Activated T-helper 2 cell treated with anti-CD3 and anti-CD28 coated beads, Interferon-gamma antibody, Interleukin-2, Interleukin-4, amounts not matched to agents 10 μg/mL and 5 μg/mL and 100 μg/mL, durations not matched to agents 14 hours and 24 hours and 36 hours (primary cell): ENCODE data around the gene FGGY. TPM values are rescaled to one million over a fixed set of nuclear protein-coding genes. Genes with fewer than 3 reads are reported as not detected.

Experiments used
- DNase-seq: peaks from one replicate; pipeline ENCODE4 v3.0.0; 2021; ENCODE audit warnings: low spot score
- H3K27ac Mint-ChIP-seq: one replicate; pipeline ENCODE4 v1.8.0; 2021; ENCODE audit warnings: mixed read lengths
- H3K27me3 Mint-ChIP-seq: one replicate; pipeline ENCODE4 v1.8.0; 2021; ENCODE audit warnings: low read depth, mixed read lengths
- H3K36me3 Mint-ChIP-seq: one replicate; pipeline ENCODE4 v1.8.0; 2021; ENCODE audit warnings: low read depth, mixed read lengths
- H3K4me1 Mint-ChIP-seq: one replicate; pipeline ENCODE4 v1.8.0; 2021; ENCODE audit warnings: low read depth, mixed read lengths
- H3K4me3 Mint-ChIP-seq: one replicate; pipeline ENCODE4 v1.8.0; 2021; ENCODE audit warnings: low read depth, mild to moderate bottlenecking, moderate library complexity, mixed read lengths
- H3K9me3 Mint-ChIP-seq: one replicate; pipeline ENCODE4 v1.8.0; 2021; ENCODE audit warnings: mixed read lengths
- intact Hi-C: fragments of 100-400 bp; cut with micrococcal nuclease; formaldehyde crosslinking; loops from one replicate; pipeline ENCODE4 v1.15.1; 2023
- total RNA-seq: library from RNA; stranded (reverse); gene quantifications from 2 replicates; pipeline ENCODE4 v1.2.3, GENCODE V29; 2022

The FGGY gene
- total RNA-seq, 1 donor from 2014 or later: 10.5 TPM

DNA sequence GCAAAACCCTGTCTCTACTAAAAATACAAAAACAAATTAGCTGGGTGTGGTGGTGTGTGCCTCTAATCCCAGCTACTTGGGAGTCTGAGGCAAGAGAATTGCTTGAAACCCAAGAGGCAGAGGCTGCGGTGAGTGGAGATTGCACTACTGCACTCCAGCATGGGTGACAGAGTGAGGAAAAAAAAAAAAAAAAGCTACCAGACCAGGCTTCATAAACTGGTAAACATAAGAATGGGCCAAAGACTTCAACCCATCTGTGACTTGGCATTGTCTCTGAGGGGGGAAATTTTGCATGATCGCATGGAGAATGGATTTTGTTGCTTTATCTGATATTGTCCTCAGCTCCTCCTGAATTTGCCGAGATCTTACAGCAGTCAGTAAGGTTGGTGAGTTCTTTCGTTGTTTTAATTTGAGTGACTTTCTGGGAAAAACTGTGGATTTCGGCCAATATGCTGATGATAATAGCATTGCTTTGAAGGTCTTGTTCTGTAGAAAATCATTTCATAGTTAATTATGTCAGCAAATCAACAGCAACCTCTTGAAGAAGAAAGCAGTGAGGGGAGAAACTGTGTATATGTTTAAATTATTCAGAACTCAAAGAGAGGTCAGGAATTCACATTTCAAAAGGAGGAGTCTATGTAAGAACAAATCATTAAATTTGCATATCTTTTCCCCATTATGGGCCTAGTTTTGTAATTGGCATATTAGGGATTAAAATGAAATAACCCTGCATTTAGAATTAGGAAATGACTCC, 13.1 kb downstream of the FGGY start:
- no peak for DNase-seq
- Mint-ChIP-seq H3K4me3 (no peak overlapping the region), H3K9me3 (peaks cover 31% of the 10 kb centered on the region), H3K27ac (no peak overlapping the region), H3K36me3 (peaks cover 37% of the 10 kb centered on the region), H3K27me3 (no peaks in the 10 kb centered on the region), H3K4me1 (peaks cover 21% of the 10 kb centered on the region)
- intact Hi-C loops: loop anchor here (2.0 kb wide), 1 partner anchor 23 kb away; no protein-coding TSS in a partner anchor

GRCh38 chr1:59310549-59311250, 13.8 kb downstream of the FGGY start:
- intact Hi-C loops: no loop called here
- Mint-ChIP-seq H3K27ac (no peak overlapping the region), H3K9me3 (peaks cover 24% of the 10 kb centered on the region), H3K36me3 (peaks cover 31% of the 10 kb centered on the region), H3K4me1 (peaks cover 28% of the 10 kb centered on the region), H3K27me3 (no peaks in the 10 kb centered on the region), H3K4me3 (no peak overlapping the region)
- no peak for DNase-seq

- Mint-ChIP-seq H3K4me3 (no peak overlapping the region), H3K27me3 (no peaks in the 10 kb centered on the region), H3K4me1 (peaks cover 28% of the 10 kb centered on the region), H3K27ac (no peak overlapping the region), H3K36me3 (peaks cover 16% of the 10 kb centered on the region), H3K9me3 (peaks cover 13% of the 10 kb centered on the region)
- intact Hi-C loops: no loop called here
- no peak for DNase-seq
These were observed 18.1 kb downstream of the FGGY start for GRCh38 chr1:59314776-59315528.

GRCh38 chr1:59315529-59316463, 18.9 kb downstream of the FGGY start:
- no peak overlapping the region for H3K27ac Mint-ChIP-seq
- no peak for DNase-seq
- H3K4me3 Mint-ChIP-seq: no peak overlapping the region
- intact Hi-C loops: no loop called here
- no peaks in the 10 kb centered on the region for H3K27me3 Mint-ChIP-seq
- peaks cover 13% of the 10 kb centered on the region for H3K9me3 Mint-ChIP-seq
- peaks cover 14% of the 10 kb centered on the region for H3K36me3 Mint-ChIP-seq
- H3K4me1 Mint-ChIP-seq: peaks cover 28% of the 10 kb centered on the region

GRCh38 chr1:59316497-59317128, 19.7 kb downstream of the FGGY start:
- DNase-seq: no peak
- H3K4me1 Mint-ChIP-seq: peaks cover 26% of the 10 kb centered on the region
- no peak overlapping the region for H3K27ac Mint-ChIP-seq
- no peaks in the 10 kb centered on the region for H3K27me3 Mint-ChIP-seq
- no peak overlapping the region for H3K4me3 Mint-ChIP-seq
- H3K36me3 Mint-ChIP-seq: peaks cover 11% of the 10 kb centered on the region
- intact Hi-C loops: no loop called here
- peaks cover 9% of the 10 kb centered on the region for H3K9me3 Mint-ChIP-seq

DNA sequence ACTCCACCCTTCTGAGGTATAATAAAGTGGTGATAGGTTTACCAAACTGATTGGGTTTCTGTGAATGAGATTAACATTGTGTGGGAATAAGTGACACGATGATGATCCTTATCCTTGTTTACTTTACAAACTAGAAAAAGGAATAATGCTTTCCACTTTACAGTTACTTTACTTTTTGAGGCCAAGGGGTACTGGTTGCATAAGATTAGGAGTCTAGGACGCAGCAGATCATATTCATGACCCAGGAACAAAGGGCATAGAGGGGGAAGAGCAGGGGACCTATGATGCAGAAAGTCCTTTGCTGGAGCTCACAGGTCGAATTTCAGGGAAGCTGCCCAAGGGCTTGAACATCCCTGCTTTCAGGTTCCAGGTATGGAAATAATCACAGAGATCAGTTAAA, 20.4 kb downstream of the FGGY start:
- no peak overlapping the region for H3K4me3 Mint-ChIP-seq
- peaks cover 26% of the 10 kb centered on the region for H3K4me1 Mint-ChIP-seq
- intact Hi-C loops: no loop called here
- no peak overlapping the region for H3K27ac Mint-ChIP-seq
- H3K36me3 Mint-ChIP-seq: peaks cover 13% of the 10 kb centered on the region
- DNase-seq: no peak
- H3K27me3 Mint-ChIP-seq: no peaks in the 10 kb centered on the region
- peaks cover 7% of the 10 kb centered on the region for H3K9me3 Mint-ChIP-seq

DNA sequence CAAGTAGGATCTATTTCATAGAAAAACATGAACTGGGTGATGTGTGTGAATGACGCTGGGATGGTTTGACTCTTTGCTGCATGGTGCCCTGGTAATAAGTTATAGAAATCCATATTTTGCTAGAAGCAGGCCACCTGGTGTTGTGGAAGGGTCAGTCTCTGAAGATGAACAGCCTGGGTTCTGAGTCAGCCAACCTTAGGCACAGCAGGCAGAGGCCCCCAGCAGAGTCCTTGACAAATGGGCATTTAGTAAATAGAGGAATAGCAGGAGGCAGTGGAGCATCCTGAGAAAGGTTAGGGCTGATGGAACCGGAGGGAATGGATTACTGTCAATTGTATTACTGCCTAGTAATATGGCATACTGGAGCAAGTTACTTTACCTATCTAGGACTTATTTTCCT, 20.9 kb downstream of the FGGY start:
- Mint-ChIP-seq H3K9me3 (peaks cover 7% of the 10 kb centered on the region), H3K4me1 (peaks cover 26% of the 10 kb centered on the region), H3K27me3 (no peaks in the 10 kb centered on the region), H3K36me3 (peaks cover 12% of the 10 kb centered on the region), H3K27ac (no peak overlapping the region), H3K4me3 (no peak overlapping the region)
- no peak for DNase-seq
- intact Hi-C loops: no loop called here

DNA sequence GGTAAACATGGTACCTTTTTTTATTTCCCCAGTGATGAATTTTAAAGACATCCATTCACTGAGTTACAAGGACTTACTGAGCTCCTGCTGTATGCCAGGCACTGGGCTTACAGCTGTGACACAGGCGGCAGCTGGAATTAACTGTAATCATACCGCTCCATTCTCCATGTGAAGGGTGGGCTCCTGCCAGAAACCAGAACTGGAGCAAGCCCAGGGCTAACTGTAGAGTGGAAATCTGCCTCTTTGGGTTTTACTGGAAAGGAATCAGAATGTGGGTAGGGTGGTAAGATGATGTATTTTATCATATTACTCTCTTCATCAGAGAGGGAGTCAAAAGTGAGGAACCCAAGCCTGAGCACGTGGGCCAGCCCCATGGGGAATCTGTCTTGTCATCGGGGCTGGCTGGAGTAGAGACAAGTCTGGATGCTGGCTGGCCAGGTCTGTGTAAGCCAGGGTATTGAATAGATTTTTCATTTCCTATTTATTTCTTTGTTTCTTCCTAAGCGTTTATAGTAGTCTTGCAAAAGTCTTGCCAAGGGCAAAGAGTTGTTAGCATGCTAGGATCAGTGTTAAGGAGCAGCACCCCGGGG, 21.5 kb downstream of the FGGY start:
- H3K27ac Mint-ChIP-seq: no peak overlapping the region
- H3K27me3 Mint-ChIP-seq: no peaks in the 10 kb centered on the region
- DNase-seq: no peak
- intact Hi-C loops: no loop called here
- peaks cover 6% of the 10 kb centered on the region for H3K36me3 Mint-ChIP-seq
- peaks cover 2% of the 10 kb centered on the region for H3K9me3 Mint-ChIP-seq
- no peak overlapping the region for H3K4me3 Mint-ChIP-seq
- H3K4me1 Mint-ChIP-seq: peaks cover 26% of the 10 kb centered on the region

- H3K4me3 Mint-ChIP-seq: no peak overlapping the region
- H3K4me1 Mint-ChIP-seq: peaks cover 9% of the 10 kb centered on the region
- no peaks in the 10 kb centered on the region for H3K27me3 Mint-ChIP-seq
- no peak for DNase-seq
- H3K27ac Mint-ChIP-seq: no peak overlapping the region
- H3K36me3 Mint-ChIP-seq: peaks cover 24% of the 10 kb centered on the region
- intact Hi-C loops: no loop called here
- peaks cover 4% of the 10 kb centered on the region for H3K9me3 Mint-ChIP-seq
These were observed 25.5 kb downstream of the FGGY start for GRCh38 chr1:59322394-59322793.

GRCh38 chr1:59322814-59323213, 25.9 kb downstream of the FGGY start:
- no peak for DNase-seq
- Mint-ChIP-seq H3K4me1 (peaks cover 11% of the 10 kb centered on the region), H3K4me3 (no peak overlapping the region)

DNA sequence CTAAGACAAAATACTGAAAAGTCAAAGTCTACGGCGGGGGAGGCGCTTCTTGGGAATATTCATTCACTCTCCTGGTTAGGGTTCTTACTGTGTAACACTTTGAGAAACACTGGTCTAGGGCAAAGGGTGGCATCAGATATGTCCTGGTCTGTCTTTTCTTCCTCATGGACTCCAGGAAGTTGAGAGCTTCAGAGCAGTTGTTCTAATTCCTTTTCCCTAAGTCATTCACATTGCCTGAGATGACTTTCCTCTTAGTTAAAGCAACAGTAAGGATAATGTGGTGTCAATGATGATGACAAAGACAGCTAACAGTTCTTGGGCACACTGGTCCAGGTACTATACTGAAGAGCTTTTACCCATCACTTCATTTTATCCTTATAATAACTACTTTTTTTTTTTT, 27.0 kb downstream of the FGGY start:
- H3K9me3 Mint-ChIP-seq: peaks cover 4% of the 10 kb centered on the region
- DNase-seq: no peak
- H3K36me3 Mint-ChIP-seq: peaks cover 29% of the 10 kb centered on the region
- H3K4me3 Mint-ChIP-seq: no peak overlapping the region
- peaks cover 19% of the 10 kb centered on the region for H3K4me1 Mint-ChIP-seq
- no peaks in the 10 kb centered on the region for H3K27me3 Mint-ChIP-seq
- no peak overlapping the region for H3K27ac Mint-ChIP-seq
- intact Hi-C loops: no loop called here

More at GRCh38 chr1:59322814-59323213, 25.9 kb downstream of the FGGY start:
- Mint-ChIP-seq H3K9me3 (peaks cover 4% of the 10 kb centered on the region), H3K36me3 (peaks cover 26% of the 10 kb centered on the region), H3K27me3 (no peaks in the 10 kb centered on the region), H3K27ac (no peak overlapping the region)
- intact Hi-C loops: no loop called here
